ENCODE results near the gene GINS1.

The GINS1 gene

DNA sequence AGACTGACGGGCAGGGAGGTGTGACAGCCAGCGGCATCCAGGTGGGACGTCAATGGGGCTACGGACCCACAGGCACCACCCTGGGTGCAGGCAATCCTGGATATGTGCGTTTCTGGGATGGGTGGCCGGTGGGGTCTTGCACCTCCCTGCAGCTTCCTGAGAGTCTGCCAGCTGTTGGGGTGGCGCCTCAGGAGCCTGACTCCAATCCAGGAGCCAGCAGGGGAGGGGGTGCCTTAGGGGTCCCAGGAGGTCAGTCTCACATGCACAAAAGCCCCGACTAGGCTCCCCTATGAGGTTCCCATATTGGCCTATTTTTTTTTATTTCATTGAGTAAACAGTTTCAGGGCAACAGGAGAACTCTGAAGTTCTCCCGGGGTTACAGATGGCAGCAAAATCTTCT, 73.3 kb downstream of the GINS1 start:
- peaks cover 31% of the 10 kb centered on the region for H3K36me3 ChIP-seq (ENCODE audit: control insufficient read depth, insufficient read depth, low read length, severe bottlenecking)
- H3K9ac ChIP-seq (ENCODE audit: low read length): no peak overlapping the region
- no peak overlapping the region for H3K4me3 ChIP-seq (ENCODE audit: low read length)
- H3K9me3 ChIP-seq (ENCODE audit: control insufficient read depth, low read length): no peaks in the 10 kb centered on the region
- DNase-seq (ENCODE audit: low read depth): no peak
- H3K4me1 ChIP-seq (ENCODE audit: control insufficient read depth, insufficient read depth, low read length): no peaks in the 10 kb centered on the region
- no peaks in the 10 kb centered on the region for H3K27me3 ChIP-seq (replicated peaks; ENCODE audit: control insufficient read depth, insufficient read depth, low read length)

DNA sequence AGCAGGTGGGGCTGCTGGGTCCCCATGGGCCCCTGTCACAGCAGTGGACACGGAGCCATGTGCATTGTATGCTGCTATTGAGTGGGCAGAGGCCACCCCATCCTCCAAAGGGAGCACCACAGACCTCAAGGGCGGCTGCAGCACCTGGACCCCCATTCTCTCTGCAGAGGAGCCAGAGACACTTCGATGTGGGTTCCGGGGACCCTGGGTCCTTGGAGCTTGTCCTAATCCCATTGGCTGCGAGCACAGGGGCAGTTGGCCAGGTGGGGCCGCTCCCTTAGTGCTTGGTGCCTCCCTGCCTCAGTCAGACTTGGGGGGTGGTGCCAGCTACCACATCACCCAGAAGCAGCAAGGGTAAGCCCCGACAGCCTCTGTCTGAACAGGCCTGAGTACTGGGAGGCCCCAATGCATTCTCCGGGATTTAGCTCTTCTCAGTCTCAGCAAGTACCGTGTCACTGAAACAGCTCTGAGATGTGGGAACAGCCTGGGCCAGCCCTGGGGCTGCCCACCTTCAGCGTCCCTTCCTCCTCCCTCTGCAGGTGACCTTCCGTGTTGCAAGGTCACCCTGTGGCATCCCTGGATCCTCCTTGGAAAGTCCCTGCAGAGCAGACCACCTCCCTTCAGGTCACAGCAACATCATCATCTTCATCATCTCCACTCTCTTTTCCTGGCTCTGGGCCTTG, 73.9 kb downstream of the GINS1 start:
- H3K36me3 ChIP-seq (ENCODE audit: control insufficient read depth, insufficient read depth, low read length, severe bottlenecking): peaks cover 30% of the 10 kb centered on the region
- no peaks in the 10 kb centered on the region for H3K27me3 ChIP-seq (replicated peaks; ENCODE audit: control insufficient read depth, insufficient read depth, low read length)
- no peak for DNase-seq (ENCODE audit: low read depth)
- no peak overlapping the region for H3K9ac ChIP-seq (ENCODE audit: low read length)
- no peaks in the 10 kb centered on the region for H3K9me3 ChIP-seq (ENCODE audit: control insufficient read depth, low read length)
- no peaks in the 10 kb centered on the region for H3K4me1 ChIP-seq (ENCODE audit: control insufficient read depth, insufficient read depth, low read length)
- H3K4me3 ChIP-seq (ENCODE audit: low read length): no peak overlapping the region

DNA sequence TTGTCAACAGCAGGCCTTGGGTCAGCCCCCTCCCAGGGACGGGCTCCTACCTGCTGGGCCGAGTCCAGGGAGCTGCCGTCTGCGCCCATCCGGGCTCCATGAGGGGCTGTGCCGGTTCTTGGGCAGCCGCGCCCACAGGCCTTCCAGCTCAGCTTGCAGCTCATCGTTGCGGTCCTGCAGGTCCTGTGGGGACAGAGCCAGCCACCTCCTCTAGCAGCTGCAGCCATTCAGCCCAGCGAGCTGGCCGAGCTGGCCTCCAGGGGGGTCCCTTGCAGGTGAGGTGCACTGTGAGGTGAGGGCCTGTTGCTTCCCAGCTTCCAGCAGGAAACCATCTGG, 74.4 kb downstream of the GINS1 start:
- Histone ChIP-seq H3K27me3 (replicated peaks; ENCODE audit: control insufficient read depth, insufficient read depth, low read length) (no peaks in the 10 kb centered on the region), H3K9me3 (ENCODE audit: control insufficient read depth, low read length) (no peaks in the 10 kb centered on the region), H3K9ac (ENCODE audit: low read length) (no peak overlapping the region), H3K4me1 (ENCODE audit: control insufficient read depth, insufficient read depth, low read length) (no peaks in the 10 kb centered on the region), H3K36me3 (ENCODE audit: control insufficient read depth, insufficient read depth, low read length, severe bottlenecking) (peaks cover 30% of the 10 kb centered on the region), H3K4me3 (ENCODE audit: low read length) (no peak overlapping the region)
- DNase-seq (ENCODE audit: low read depth): no peak

DNA sequence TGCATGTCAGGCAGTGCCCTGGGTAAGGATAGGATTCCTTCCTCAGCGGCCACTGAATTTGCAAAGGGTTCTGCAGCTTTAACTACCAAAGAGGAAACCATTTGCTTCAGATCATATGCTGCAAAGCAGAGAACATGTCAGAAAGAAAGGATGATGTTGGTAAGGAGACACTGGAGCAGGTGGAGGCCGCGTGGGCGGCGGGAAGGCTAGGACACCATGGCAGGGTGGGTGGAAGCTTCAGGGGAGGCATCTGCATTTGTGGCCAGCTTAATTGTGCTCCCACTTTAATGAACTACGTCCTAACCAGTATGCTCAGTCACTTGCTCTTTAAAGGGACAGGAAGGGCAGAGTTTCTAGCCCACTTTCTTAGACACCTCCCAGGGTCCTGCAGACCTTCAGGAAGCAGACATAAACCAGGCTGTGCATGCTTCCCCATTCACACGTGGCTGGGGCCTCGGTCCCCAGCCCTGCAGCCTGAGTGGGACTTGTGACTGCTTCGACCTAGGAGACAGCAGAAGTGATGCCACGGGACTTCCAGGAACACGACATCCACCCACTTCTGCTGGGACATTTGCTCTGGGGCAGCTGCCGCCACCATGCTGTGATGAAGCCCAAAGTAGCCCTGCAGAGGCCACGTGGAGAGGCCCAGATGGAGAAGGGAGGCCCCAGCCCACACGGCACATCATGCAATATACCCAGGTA, 76.1 kb downstream of the GINS1 start:
- H3K36me3 ChIP-seq (ENCODE audit: control insufficient read depth, insufficient read depth, low read length, severe bottlenecking): peaks cover 26% of the 10 kb centered on the region
- no peaks in the 10 kb centered on the region for H3K4me1 ChIP-seq (ENCODE audit: control insufficient read depth, insufficient read depth, low read length)
- H3K4me3 ChIP-seq (ENCODE audit: low read length): no peak overlapping the region
- DNase-seq (ENCODE audit: low read depth): no peak
- H3K27me3 ChIP-seq (replicated peaks; ENCODE audit: control insufficient read depth, insufficient read depth, low read length): no peaks in the 10 kb centered on the region
- H3K9me3 ChIP-seq (ENCODE audit: control insufficient read depth, low read length): no peaks in the 10 kb centered on the region
- no peak overlapping the region for H3K9ac ChIP-seq (ENCODE audit: low read length)

DNA sequence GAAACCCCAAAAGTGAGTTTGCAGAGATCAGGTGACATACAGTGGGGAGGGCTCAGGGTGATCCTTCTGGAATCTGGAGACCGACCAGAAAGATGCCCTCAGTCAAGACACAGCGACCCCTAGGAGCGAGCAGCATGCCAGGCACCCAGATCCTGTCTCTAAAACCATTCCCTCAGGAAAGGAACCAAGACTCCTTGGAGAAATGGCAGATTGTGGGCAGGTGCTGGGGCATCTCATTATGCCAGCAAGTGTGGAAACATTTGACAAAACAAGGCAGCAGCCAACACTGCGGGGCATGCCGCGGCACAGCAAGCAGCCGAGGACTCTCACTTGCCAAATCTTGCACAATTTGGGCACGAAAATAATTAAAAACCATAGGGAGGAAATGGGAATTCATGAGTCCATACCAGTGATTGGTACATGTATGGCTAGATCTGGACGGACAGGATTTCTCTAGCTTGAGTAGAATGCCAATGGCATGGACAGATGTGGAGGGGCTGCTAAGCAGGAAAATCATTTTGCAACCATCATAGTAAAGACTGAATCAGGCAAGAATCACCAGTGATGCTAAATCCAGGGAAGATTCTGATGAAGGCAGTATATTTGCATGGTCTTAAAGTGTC, 76.9 kb downstream of the GINS1 start:
- Histone ChIP-seq H3K4me3 (ENCODE audit: low read length) (no peak overlapping the region), H3K36me3 (ENCODE audit: control insufficient read depth, insufficient read depth, low read length, severe bottlenecking) (peaks cover 28% of the 10 kb centered on the region), H3K9me3 (ENCODE audit: control insufficient read depth, low read length) (no peaks in the 10 kb centered on the region), H3K9ac (ENCODE audit: low read length) (no peak overlapping the region), H3K27me3 (replicated peaks; ENCODE audit: control insufficient read depth, insufficient read depth, low read length) (no peaks in the 10 kb centered on the region), H3K4me1 (ENCODE audit: control insufficient read depth, insufficient read depth, low read length) (no peaks in the 10 kb centered on the region)
- no peak for DNase-seq (ENCODE audit: low read depth)

DNA sequence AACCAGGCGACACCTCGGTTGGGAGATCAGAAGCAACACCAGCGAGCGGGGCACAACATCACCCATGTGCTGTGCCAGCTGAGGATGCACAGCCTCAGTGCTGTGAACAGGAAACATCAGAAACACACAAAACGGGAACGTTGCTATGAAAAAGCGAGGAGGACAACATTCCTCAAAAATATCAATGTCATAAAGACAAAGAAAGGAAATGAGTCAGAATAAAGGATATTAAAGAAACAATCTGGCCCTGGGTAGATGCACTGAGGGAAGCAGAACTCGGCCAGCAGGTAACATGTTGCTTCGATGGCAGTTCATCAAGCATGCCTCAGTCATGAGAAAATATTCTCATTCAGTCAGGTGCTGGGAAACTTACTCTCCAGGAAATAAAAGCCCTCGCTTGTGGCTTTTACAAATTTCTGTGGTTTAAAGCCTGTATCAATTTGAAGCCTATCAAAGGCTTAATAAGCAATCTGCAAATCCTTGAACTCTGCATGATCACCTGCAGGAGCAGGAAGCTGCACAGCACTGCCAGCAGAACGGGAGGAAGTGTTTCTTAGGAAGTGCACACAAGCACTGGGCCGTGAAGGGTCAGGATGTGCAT, 77.5 kb downstream of the GINS1 start:
- H3K9me3 ChIP-seq (ENCODE audit: control insufficient read depth, low read length): no peaks in the 10 kb centered on the region

DNA sequence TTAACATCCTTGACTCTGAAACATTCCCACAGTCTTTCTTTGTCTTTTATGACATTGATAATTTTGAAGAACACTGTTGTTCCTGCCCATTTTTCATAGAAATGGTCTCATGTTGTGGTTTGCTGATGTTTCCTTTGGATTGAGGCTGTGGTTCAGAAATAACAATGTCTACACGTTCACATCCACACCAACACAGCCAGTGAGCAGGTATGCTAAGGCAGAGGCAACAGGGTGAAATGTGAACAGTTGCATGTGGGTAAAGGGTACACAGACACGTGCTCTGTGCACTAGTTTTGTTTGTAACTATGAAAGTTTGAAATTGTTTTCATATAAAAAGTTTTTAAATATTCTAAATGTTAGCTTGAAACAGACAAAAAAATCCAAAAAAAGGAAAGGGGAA, 78.4 kb downstream of the GINS1 start:
- Histone ChIP-seq H3K27me3 (replicated peaks; ENCODE audit: control insufficient read depth, insufficient read depth, low read length) (no peaks in the 10 kb centered on the region), H3K9ac (ENCODE audit: low read length) (no peak overlapping the region), H3K9me3 (ENCODE audit: control insufficient read depth, low read length) (no peaks in the 10 kb centered on the region), H3K4me3 (ENCODE audit: low read length) (no peak overlapping the region), H3K4me1 (ENCODE audit: control insufficient read depth, insufficient read depth, low read length) (no peaks in the 10 kb centered on the region), H3K36me3 (ENCODE audit: control insufficient read depth, insufficient read depth, low read length, severe bottlenecking) (peaks cover 22% of the 10 kb centered on the region)
- no peak for DNase-seq (ENCODE audit: low read depth)

More for the DNA sequence above, 77.5 kb downstream of the GINS1 start:
- Histone ChIP-seq H3K4me1 (ENCODE audit: control insufficient read depth, insufficient read depth, low read length) (no peaks in the 10 kb centered on the region), H3K27me3 (replicated peaks; ENCODE audit: control insufficient read depth, insufficient read depth, low read length) (no peaks in the 10 kb centered on the region), H3K36me3 (ENCODE audit: control insufficient read depth, insufficient read depth, low read length, severe bottlenecking) (peaks cover 26% of the 10 kb centered on the region), H3K9ac (ENCODE audit: low read length) (no peak overlapping the region), H3K4me3 (ENCODE audit: low read length) (no peak overlapping the region)
- DNase-seq (ENCODE audit: low read depth): no peak

DNA sequence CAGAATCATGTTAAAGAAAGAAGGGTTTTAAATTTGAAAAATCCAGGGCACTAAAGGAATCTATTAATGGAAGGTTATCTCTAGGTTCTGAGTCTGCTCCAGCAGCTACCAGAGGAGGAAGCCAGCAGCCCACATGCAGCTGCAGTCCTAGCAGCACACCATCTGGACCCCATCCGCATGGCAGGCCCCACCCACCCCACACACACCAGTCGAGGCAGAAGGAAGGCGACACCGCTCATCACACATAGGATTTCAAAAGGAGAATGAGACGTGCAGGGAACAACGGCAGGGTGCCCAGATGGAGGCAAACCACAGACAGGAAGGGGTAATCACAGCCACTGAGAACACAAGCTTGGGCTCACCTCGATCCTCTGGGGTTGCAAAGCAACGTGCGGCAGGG, 78.9 kb downstream of the GINS1 start:
- Histone ChIP-seq H3K4me1 (ENCODE audit: control insufficient read depth, insufficient read depth, low read length) (no peaks in the 10 kb centered on the region), H3K36me3 (ENCODE audit: control insufficient read depth, insufficient read depth, low read length, severe bottlenecking) (peaks cover 18% of the 10 kb centered on the region), H3K4me3 (ENCODE audit: low read length) (no peak overlapping the region), H3K9ac (ENCODE audit: low read length) (no peak overlapping the region), H3K27me3 (replicated peaks; ENCODE audit: control insufficient read depth, insufficient read depth, low read length) (no peaks in the 10 kb centered on the region), H3K9me3 (ENCODE audit: control insufficient read depth, low read length) (no peaks in the 10 kb centered on the region)
- DNase-seq (ENCODE audit: low read depth): no peak

DNA sequence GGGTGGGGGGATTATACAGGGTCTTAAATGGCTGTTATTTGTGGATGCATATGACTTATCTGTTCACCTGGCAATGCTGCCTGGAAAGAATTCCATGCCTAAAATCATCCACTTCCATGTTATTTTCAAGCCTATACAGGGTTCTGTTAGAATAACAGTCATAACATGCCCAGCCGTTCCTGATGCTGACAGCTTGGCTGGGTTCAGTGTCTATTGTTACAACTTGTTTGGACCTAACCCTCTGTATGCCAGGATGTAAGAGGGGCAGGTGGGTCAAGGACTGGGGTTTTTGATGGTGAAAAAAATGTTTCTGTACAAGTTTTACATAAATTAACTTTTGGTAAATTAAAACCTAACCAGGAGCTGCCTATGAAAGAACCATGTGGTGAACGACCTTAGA, 79.8 kb downstream of the GINS1 start:
- H3K36me3 ChIP-seq (ENCODE audit: control insufficient read depth, insufficient read depth, low read length, severe bottlenecking): peaks cover 14% of the 10 kb centered on the region
- H3K4me1 ChIP-seq (ENCODE audit: control insufficient read depth, insufficient read depth, low read length): no peaks in the 10 kb centered on the region
- no peaks in the 10 kb centered on the region for H3K27me3 ChIP-seq (replicated peaks; ENCODE audit: control insufficient read depth, insufficient read depth, low read length)
- H3K9ac ChIP-seq (ENCODE audit: low read length): no peak overlapping the region
- no peak overlapping the region for H3K4me3 ChIP-seq (ENCODE audit: low read length)
- no peaks in the 10 kb centered on the region for H3K9me3 ChIP-seq (ENCODE audit: control insufficient read depth, low read length)
- no peak for DNase-seq (ENCODE audit: low read depth)

DNA sequence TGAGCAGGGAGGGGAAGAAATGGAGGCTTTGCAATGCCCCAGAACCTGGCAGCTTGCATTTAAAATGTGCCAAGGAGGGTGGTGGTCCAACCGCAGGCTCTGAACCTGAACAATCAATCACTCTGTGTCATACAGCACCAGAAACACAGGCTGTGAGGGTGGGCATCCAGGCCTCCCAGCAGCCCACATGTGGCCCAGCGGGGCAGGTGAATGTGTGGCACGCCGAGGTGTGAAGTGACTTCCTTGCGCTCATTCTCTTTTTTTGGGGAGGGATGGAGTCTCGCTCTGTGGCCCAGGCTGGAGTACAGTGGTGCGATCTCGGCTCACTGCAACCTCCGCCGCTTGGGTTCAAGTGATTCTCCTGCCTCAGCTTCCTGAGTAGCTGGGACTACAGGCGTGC, 80.5 kb downstream of the GINS1 start:
- Histone ChIP-seq H3K9ac (ENCODE audit: low read length) (no peak overlapping the region), H3K4me3 (ENCODE audit: low read length) (no peak overlapping the region), H3K4me1 (ENCODE audit: control insufficient read depth, insufficient read depth, low read length) (no peaks in the 10 kb centered on the region), H3K9me3 (ENCODE audit: control insufficient read depth, low read length) (no peaks in the 10 kb centered on the region), H3K36me3 (ENCODE audit: control insufficient read depth, insufficient read depth, low read length, severe bottlenecking) (peaks cover 14% of the 10 kb centered on the region), H3K27me3 (replicated peaks; ENCODE audit: control insufficient read depth, insufficient read depth, low read length) (no peaks in the 10 kb centered on the region)
- DNase-seq (ENCODE audit: low read depth): no peak

DNA sequence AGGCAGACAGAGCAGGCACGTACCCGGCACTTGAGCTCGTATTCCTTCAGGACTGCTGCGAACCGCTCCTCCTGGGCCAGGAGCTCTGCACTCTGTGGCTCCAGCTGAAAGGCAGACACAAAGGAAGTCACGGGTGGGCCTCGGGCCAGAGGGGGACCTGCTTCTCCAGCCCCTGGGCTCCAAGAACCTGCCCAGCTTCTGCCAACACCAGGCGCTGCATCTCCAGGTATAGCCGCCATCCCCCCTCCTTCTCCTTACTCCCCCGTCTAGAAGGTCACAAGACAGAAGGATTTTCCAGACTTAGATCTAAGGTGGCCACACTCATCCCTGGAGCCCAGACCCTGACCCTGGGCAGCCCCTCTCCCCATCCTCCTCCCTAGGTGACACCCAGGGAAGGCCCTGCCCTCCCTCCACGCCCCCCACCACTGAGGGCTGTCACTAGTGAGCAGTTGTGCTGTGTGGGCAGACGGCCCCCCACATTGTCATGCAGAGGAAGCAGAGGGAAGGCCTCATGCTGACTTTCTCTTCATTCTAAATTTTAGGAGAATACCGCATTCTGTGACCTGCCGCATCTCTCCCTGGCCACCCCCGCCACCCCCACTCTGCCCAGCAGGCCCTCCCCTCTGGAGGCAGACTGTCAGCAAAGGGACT, 81.9 kb downstream of the GINS1 start:
- no peak for DNase-seq (ENCODE audit: low read depth)
- H3K27me3 ChIP-seq (replicated peaks; ENCODE audit: control insufficient read depth, insufficient read depth, low read length): no peaks in the 10 kb centered on the region
- no peak overlapping the region for H3K4me3 ChIP-seq (ENCODE audit: low read length)
- H3K9ac ChIP-seq (ENCODE audit: low read length): no peak overlapping the region
- H3K4me1 ChIP-seq (ENCODE audit: control insufficient read depth, insufficient read depth, low read length): no peaks in the 10 kb centered on the region
- H3K9me3 ChIP-seq (ENCODE audit: control insufficient read depth, low read length): no peaks in the 10 kb centered on the region
- peaks cover 10% of the 10 kb centered on the region for H3K36me3 ChIP-seq (ENCODE audit: control insufficient read depth, insufficient read depth, low read length, severe bottlenecking)
